ENCODE measurements around the gene RFFL.

RFFL gene

DNA sequence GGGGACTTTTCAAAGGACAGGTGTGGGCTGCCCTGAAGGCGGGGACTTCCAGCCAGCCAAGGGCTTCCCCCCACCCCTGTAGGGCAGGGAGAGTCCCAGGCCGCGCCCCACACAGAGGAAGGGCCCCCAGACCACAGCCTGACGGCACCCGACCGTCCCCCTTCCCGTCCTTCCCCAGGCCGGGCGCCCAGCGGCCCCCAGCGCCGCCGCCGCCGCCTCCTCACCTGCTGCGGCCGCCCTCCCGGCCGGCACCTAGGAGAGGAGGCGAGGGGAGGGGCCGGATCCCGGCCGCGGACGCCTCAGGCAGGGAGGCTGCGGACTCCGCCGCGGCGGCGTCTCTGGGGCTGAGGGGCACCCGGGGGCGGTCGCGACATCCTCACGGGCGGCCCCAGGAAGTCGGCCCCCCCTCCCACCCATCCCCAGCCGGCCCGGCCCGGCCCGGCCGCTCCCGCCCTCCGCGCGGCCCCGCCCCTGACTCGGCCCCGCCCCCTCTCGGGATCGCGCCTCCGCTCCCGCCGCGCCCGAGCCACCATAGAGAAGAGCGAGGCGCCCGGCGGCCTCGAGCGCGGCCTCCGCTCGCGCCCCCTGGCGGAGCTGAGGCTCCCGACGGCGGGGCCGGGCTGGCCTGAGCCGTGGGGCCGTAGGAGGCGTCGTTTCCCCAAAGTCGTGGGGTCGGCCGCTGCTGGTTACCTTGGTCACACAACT lies 25.5 kb upstream of the RFFL start:
- Mint-ChIP-seq H3K27ac (ENCODE audit: low read depth) (peak overlapping the region; percentile 93), H3K36me3 (ENCODE audit: insufficient read depth) (peaks cover 12% of the 10 kb centered on the region), H3K9me3 (no peaks in the 10 kb centered on the region), H3K4me1 (peaks cover 35% of the 10 kb centered on the region), H3K27me3 (no peaks in the 10 kb centered on the region), H3K4me3 (peak overlapping the region; percentile 95)
- ATAC-seq (replicated peaks; ENCODE audit: extremely low read depth, poor library complexity, severe bottlenecking) (peak; percentile 80), DNase-seq (ENCODE audit: low spot score in 2 of 2) (peak; percentile 75 to 87)

DNA sequence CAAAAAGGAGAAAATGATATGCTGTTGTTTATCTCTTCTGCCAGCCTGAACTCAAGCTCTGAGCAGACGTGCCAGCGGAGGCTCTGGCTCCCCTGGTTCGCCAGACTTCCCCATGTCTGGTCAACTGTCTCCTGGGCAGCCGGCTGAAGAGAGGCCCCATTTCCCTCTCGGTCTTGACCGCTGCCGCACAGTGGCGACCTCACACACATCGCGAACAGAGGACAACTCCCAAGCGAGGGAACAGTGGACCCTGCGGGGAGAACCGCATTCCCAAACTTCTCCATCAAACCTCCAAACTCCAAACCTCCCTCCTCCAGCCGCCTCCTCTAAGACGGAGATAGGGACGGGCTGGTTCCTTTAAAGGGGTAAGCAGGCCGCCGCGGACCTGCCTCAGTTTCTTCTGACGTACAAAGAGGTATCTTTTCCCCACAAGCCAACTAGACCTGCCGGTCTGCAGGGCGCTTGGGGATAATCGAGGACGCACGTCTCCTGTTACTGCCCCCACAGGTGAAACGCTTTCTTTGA lies 24.9 kb upstream of the RFFL start:
- Mint-ChIP-seq H3K36me3 (ENCODE audit: insufficient read depth) (peaks cover 12% of the 10 kb centered on the region), H3K4me1 (peaks cover 35% of the 10 kb centered on the region), H3K9me3 (no peaks in the 10 kb centered on the region), H3K4me3 (peak overlapping the region; percentile 95), H3K27ac (ENCODE audit: low read depth) (peak overlapping the region; percentile 93), H3K27me3 (no peaks in the 10 kb centered on the region)
- DNase-seq (ENCODE audit: low spot score in 2 of 2) = peak in 1 of 2 donors; percentile 13
- ATAC-seq (replicated peaks; ENCODE audit: extremely low read depth, poor library complexity, severe bottlenecking) = no peak

DNA sequence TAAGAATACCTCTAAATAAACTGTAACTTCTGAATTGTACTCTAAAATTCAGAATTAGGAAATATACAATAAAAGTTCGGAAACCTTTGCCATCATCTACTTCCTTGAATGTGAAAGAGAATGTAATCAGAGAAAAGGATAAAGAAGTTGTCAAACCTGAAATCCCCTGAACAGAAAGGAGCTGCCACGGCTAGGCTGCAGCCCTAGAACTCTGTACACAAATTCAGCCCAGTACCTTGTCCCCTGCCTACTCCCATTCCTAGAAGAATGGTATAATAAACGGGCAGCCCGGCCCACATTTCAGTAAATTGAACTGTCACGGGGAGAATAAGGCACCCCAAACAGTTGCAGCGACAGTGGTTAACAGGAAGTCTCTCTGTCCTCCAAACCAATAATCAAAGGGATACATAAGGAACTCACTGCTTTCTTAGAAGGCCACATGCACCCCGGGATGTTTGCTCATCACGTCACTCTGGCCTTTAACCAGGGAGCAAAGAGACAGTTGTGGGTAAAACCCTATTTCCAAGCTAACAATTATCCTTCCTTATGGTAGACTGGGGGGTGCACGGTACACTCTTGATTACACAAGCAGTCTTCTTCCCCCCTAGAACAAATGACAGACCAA lies 24.3 kb upstream of the RFFL start:
- Mint-ChIP-seq H3K9me3 (no peaks in the 10 kb centered on the region), H3K4me3 (peak overlapping the region; percentile 95), H3K27me3 (no peaks in the 10 kb centered on the region), H3K27ac (ENCODE audit: low read depth) (peak overlapping the region; percentile 93), H3K36me3 (ENCODE audit: insufficient read depth) (peaks cover 12% of the 10 kb centered on the region), H3K4me1 (peaks cover 41% of the 10 kb centered on the region)
- ATAC-seq (replicated peaks; ENCODE audit: extremely low read depth, poor library complexity, severe bottlenecking) (no peak), DNase-seq (ENCODE audit: low spot score in 2 of 2) (no peak)

DNA sequence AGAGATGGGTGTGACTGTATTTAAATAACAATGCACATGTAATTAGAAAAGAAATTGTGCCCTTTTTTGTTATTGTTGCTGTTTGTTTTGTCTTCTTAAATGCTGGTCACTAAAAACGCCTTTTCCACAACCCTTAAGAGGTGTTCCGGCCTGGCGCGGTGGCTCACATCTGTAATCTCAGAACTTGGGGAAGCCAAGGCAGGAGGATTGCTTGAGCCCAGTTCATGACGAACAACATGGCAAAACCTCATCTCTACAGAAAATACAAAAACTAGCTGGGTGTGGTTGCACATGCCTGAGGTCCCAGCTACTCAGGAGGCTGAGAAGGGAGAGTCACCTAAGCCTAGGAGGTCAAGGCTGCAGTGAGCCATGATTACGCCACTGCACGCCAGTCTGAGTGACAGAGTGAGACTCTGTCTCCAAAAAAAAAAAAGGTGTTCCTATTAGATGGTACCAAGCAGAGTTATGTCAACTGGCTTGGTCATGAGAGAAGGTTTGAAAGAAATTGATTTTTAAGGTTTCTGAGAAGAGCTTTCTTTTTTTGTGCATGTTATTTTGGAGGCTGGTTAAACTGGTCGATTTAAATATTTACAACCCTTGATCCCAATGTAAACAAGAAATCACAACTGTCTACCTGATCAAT lies 23.5 kb upstream of the RFFL start:
- peaks cover 12% of the 10 kb centered on the region for H3K36me3 Mint-ChIP-seq (ENCODE audit: insufficient read depth)
- DNase-seq (ENCODE audit: low spot score in 2 of 2) (no peak), ATAC-seq (replicated peaks; ENCODE audit: extremely low read depth, poor library complexity, severe bottlenecking) (no peak)
- no peaks in the 10 kb centered on the region for H3K9me3 Mint-ChIP-seq
- peak overlapping the region; percentile 95 for H3K4me3 Mint-ChIP-seq
- H3K27ac Mint-ChIP-seq (ENCODE audit: low read depth) = peak overlapping the region; percentile 93
- H3K4me1 Mint-ChIP-seq = peaks cover 49% of the 10 kb centered on the region
- no peaks in the 10 kb centered on the region for H3K27me3 Mint-ChIP-seq

DNA sequence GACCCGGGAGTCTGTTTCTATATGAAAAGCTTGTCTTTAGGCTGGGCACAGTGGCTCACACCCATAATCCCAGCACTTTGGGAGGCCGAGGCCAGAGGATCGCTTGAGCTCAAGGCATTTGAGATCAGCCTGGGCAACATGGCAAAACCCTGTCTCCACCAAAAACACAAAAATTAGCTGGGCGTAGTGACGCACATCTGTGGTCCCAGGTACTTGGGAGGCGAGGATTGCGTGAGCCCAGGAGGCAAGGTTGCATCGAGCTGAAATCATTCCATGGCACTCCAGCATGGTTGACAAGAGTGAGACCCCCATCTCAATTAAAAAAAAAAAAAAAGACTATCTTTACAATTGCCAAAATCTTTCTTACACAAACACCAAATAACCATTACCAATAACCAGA lies 22.7 kb upstream of the RFFL start:
- Mint-ChIP-seq H3K4me3 (peak overlapping the region; percentile 95), H3K27me3 (no peaks in the 10 kb centered on the region), H3K4me1 (peaks cover 56% of the 10 kb centered on the region), H3K36me3 (ENCODE audit: insufficient read depth) (peaks cover 11% of the 10 kb centered on the region), H3K27ac (ENCODE audit: low read depth) (peak overlapping the region; percentile 93), H3K9me3 (no peaks in the 10 kb centered on the region)
- no peak for DNase-seq (ENCODE audit: low spot score in 2 of 2)
- ATAC-seq (replicated peaks; ENCODE audit: extremely low read depth, poor library complexity, severe bottlenecking) = no peak

DNA sequence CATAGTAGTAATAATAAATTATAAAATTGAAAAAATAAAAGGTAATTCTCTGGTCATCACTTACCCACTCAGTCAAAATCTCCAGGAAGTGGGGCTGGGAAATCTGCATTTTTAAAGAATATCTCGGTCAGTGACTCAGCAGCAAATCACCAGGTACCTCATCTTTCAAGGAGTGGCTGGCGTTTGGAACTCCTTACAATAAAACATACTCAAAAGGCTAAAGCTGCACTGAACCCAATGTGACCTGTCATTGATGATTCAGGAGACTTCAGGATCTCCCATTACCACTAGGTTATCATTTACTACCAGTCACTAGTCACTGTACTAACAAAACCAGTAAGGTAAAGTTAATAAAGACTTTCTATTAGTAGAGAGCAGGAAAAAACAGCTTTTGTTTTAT lies 21.5 kb upstream of the RFFL start:
- H3K27me3 Mint-ChIP-seq = no peaks in the 10 kb centered on the region
- H3K36me3 Mint-ChIP-seq (ENCODE audit: insufficient read depth) = peaks cover 9% of the 10 kb centered on the region
- H3K9me3 Mint-ChIP-seq = no peaks in the 10 kb centered on the region
- no peak overlapping the region for H3K4me3 Mint-ChIP-seq
- DNase-seq (ENCODE audit: low spot score in 2 of 2) (no peak), ATAC-seq (replicated peaks; ENCODE audit: extremely low read depth, poor library complexity, severe bottlenecking) (no peak)
- no peak overlapping the region for H3K27ac Mint-ChIP-seq (ENCODE audit: low read depth)
- H3K4me1 Mint-ChIP-seq = peaks cover 68% of the 10 kb centered on the region

DNA sequence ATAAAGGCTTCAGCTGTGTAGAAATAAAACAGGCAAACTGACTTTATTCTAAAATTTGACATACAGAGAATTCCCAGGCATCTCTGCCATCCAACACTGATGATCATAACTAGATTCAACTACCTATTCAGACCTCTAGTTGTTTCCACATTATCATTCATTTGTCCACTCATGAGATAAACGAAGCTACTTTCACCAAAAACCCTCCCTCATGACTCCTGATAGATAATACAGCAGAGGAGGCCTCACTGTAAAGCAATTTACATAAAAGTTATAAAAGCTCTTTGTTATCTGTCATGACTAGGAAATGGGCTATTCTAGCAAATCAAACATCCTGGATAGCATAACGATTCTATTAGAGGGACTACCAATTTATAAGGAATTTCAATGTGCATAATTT lies 19.6 kb upstream of the RFFL start:
- no peak for ATAC-seq (replicated peaks; ENCODE audit: extremely low read depth, poor library complexity, severe bottlenecking)
- no peaks in the 10 kb centered on the region for H3K9me3 Mint-ChIP-seq
- peaks cover 3% of the 10 kb centered on the region for H3K36me3 Mint-ChIP-seq (ENCODE audit: insufficient read depth)
- H3K27ac Mint-ChIP-seq (ENCODE audit: low read depth) = peak overlapping the region; percentile 68
- no peak overlapping the region for H3K4me3 Mint-ChIP-seq
- DNase-seq (ENCODE audit: low spot score in 2 of 2) = no peak
- H3K4me1 Mint-ChIP-seq = peaks cover 68% of the 10 kb centered on the region
- H3K27me3 Mint-ChIP-seq = no peaks in the 10 kb centered on the region

DNA sequence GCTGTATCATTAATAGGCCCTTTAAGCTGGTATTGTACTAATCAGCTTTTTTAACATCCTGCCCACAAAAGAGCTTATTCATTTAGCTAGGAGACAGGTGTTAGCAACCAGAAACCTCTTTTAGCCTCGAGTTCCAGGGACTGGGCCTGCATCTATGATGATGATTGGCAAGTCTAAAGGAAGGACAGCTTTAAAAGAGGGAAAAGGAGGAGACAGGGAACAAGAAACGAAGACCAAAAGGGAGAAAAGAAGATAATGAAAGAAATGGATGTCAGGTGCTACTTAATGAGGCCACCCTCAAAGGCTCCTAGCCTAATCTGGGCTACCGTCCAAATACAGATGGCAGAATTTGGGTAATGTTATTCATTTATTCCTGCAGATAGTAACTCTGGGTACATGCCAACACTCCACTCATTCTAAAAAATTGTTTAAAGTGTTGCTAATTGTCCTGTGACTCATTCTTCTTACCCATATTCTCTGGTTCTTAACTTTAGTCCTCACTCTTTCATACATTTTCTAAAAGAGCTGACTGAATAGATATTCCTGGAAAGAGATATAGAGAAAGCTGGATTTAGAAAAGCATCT lies 18.7 kb upstream of the RFFL start:
- H3K36me3 Mint-ChIP-seq (ENCODE audit: insufficient read depth) = no peaks in the 10 kb centered on the region

DNA sequence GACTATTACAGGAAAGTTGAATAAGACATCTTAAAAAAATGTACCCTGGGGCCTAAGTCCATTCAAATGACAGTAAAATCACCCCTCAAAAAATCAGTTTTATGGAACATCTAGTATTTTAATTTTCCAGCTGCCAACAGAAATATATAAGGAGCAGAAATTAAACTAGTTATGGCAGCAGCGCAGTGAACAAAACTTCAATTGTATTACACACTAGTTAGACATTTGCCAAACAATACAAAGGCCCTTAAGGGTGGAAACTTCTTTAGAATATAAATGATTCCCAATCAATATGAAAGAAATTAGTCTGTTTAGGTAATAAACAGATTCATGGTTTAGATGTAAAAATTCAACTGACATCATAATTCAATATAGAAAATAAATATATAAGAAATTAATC lies 18.1 kb upstream of the RFFL start:
- ATAC-seq (replicated peaks; ENCODE audit: extremely low read depth, poor library complexity, severe bottlenecking) = no peak
- H3K4me1 Mint-ChIP-seq = peaks cover 61% of the 10 kb centered on the region

More for the DNA sequence above, 18.7 kb upstream of the RFFL start:
- Mint-ChIP-seq H3K9me3 (no peaks in the 10 kb centered on the region), H3K27me3 (no peaks in the 10 kb centered on the region), H3K4me3 (peak overlapping the region; percentile 10), H3K4me1 (peaks cover 66% of the 10 kb centered on the region), H3K27ac (ENCODE audit: low read depth) (peak overlapping the region; percentile 71)
- ATAC-seq (replicated peaks; ENCODE audit: extremely low read depth, poor library complexity, severe bottlenecking) (peak; percentile 85), DNase-seq (ENCODE audit: low spot score in 2 of 2) (no peak)

DNA sequence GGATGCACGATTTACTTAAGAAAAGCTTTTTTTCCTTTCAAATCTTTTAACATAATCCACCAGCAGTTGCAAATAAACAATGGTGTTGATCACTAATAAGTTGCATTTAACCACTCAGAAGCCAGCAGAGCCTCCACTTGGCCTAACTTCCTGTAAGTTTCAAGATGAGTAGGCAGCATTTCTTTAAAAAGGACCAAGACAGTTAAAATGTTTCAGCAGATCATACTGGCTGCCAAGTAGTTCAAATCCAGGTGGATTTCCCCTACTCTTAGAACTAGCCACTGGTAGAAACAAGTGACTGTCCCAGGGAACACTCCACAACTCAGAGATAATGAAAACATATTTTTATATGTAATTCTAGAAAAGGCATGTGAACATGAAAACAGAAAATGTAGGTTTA lies 17.0 kb upstream of the RFFL start:
- Mint-ChIP-seq H3K36me3 (ENCODE audit: insufficient read depth) (peaks cover 2% of the 10 kb centered on the region), H3K27me3 (no peaks in the 10 kb centered on the region), H3K4me3 (peak overlapping the region; percentile 15), H3K4me1 (peaks cover 56% of the 10 kb centered on the region), H3K9me3 (no peaks in the 10 kb centered on the region), H3K27ac (ENCODE audit: low read depth) (peak overlapping the region; percentile 69)
- DNase-seq (ENCODE audit: low spot score in 2 of 2) (no peak), ATAC-seq (replicated peaks; ENCODE audit: extremely low read depth, poor library complexity, severe bottlenecking) (no peak)

More for the DNA sequence above, 18.1 kb upstream of the RFFL start:
- peak overlapping the region; percentile 71 for H3K27ac Mint-ChIP-seq (ENCODE audit: low read depth)
- DNase-seq (ENCODE audit: low spot score in 2 of 2) = no peak
- H3K9me3 Mint-ChIP-seq = no peaks in the 10 kb centered on the region
- peak overlapping the region; percentile 10 for H3K4me3 Mint-ChIP-seq
- no peaks in the 10 kb centered on the region for H3K27me3 Mint-ChIP-seq
- no peaks in the 10 kb centered on the region for H3K36me3 Mint-ChIP-seq (ENCODE audit: insufficient read depth)

DNA sequence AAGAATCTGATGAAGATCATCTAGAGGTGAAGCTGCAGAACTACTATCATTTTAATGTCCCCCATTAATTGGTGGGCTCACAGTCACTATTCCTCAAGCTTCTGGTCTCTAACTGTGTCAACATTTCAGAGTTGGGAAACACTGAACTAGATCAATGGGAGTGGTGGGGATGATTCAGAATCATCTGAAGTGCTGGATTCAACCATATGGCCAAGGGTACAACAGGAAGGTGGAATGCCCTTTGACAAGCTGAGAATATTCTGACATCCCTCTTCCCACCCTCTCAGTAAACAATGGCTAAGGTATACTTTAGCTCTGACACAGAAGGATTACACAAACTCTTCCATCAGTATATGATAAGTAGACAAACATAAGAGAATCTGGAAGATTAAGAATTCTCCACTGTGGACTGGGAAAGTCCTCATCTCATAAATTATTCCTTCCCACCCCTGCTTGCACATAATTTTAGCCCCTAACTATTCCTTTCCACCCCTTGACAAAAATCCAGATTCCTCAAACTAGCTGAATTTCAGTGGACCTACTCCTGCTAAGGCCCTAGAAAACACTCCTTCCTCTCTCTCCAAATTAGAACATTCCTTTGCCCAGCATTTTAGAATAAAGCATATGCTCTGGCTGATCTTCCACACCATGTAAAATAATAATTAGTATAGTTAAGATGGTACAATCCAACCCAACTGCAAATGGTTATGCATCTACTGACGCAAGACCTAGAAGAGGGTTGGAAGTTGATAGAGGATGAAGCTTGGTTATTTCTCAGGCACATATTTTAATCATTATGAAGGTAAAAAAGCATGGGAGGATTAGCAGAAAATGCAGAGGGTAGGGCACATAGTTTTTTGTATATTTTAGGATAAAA lies 16.3 kb upstream of the RFFL start:
- H3K9me3 Mint-ChIP-seq = no peaks in the 10 kb centered on the region
- DNase-seq (ENCODE audit: low spot score in 2 of 2) (no peak), ATAC-seq (replicated peaks; ENCODE audit: extremely low read depth, poor library complexity, severe bottlenecking) (no peak)
- peaks cover 2% of the 10 kb centered on the region for H3K36me3 Mint-ChIP-seq (ENCODE audit: insufficient read depth)
- H3K27ac Mint-ChIP-seq (ENCODE audit: low read depth) = no peak overlapping the region
- H3K27me3 Mint-ChIP-seq = no peaks in the 10 kb centered on the region
- peaks cover 62% of the 10 kb centered on the region for H3K4me1 Mint-ChIP-seq
- H3K4me3 Mint-ChIP-seq = no peak overlapping the region

DNA sequence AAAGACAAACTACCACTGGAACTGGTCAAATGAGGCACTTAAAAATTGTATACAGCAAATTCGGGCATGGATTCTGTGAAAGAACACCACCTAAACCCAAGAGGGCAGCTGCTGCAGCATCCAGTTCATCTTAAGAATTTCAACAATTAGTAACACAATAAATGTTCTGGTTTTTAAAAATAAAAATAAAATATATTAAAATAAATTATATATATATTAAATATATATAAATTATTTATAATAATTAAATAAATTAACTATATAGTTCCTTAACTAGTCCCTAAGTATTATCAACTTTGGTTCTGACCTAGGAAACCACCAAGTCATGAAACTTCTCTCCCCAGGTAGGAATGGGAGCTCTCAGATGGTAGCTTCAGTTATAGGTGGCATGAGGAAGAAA lies 13.4 kb upstream of the RFFL start:
- Mint-ChIP-seq H3K27me3 (no peaks in the 10 kb centered on the region), H3K4me1 (peaks cover 74% of the 10 kb centered on the region), H3K27ac (ENCODE audit: low read depth) (no peak overlapping the region), H3K36me3 (ENCODE audit: insufficient read depth) (peaks cover 2% of the 10 kb centered on the region), H3K9me3 (no peaks in the 10 kb centered on the region), H3K4me3 (no peak overlapping the region)
- DNase-seq (ENCODE audit: low spot score in 2 of 2) (no peak), ATAC-seq (replicated peaks; ENCODE audit: extremely low read depth, poor library complexity, severe bottlenecking) (no peak)
